Cardiac septum (tissue), 1 donor: Measurements from ENCODE around the gene CHIC2. TPM values are rescaled to one million over a fixed set of nuclear protein-coding genes. Genes with fewer than 3 reads are reported as not detected.
"Not testable (repeated sequence)": the region's sequence is repeated elsewhere in the genome, so short reads cannot be mapped to it uniquely, and the experiment has no call there.

Experiments used
- DNase-seq: peaks from one replicate; pipeline ENCODE4 v3.0.0-alpha.2; 2020; ENCODE audit warnings: low spot score
- intact Hi-C: fragments of 100-400 bp; cut with DNase I; formaldehyde crosslinking; loops from one replicate; pipeline ENCODE4 v1.14.0; 2022
- long read RNA-seq: library from polyadenylated mRNA; unstranded; transcript quantifications from one replicate; pipeline ENCODE4 v2.0.0, GENCODE V29; 2021
- total RNA-seq: library from RNA; stranded (reverse); fragmentation: NEBNext Ultra II Directional; extraction: Animal tissue kit (Norgen Biotek cat#: 25700); gene quantifications from one replicate; pipeline ENCODE4 v1.2.1, GENCODE V29; 2021
- donor health status: DM: no; HTN: no; CAD: no.

The CHIC2 gene
- total RNA-seq, result 12.4 TPM
- long read RNA-seq, transcript CHIC2-201 (6 exons, 1,194 nt), result major isoform, 11 of 16 reads
- long read RNA-seq, partial matches to known transcripts, result 0 of 16 reads
- long read RNA-seq, other reads (novel, unspliced or antisense), result 5 of 16 reads

GRCh38 chr4:54064317-54065111, at the start of gene CHIC2:
TSS of gene CHIC2 (minus strand) at chr4:54064605. CDS start at chr4:54064300, 305 bp downstream.
- peak; percentile 98 for DNase-seq
- intact Hi-C loops, result loop anchor here (2.0 to 10.0 kb wide), 4 partner anchors 18 to 360 kb away; no protein-coding TSS in a partner anchor

GRCh38 chr4:54113206-54113605, 48.8 kb upstream of the CHIC2 start:
- DNase-seq, intact Hi-C loops: not testable (repeated sequence)

- no peak for DNase-seq
- intact Hi-C loops, result no loop called here
These were observed 45.6 kb upstream of the CHIC2 start for GRCh38 chr4:54110019-54110416.

GRCh38 chr4:54109241-54110018, 45.0 kb upstream of the CHIC2 start:
- DNase-seq, result no peak
- intact Hi-C loops, result loop anchor here (10.0 kb wide), 1 partner anchor 105 kb away; no protein-coding TSS in a partner anchor

- no peak for DNase-seq
- intact Hi-C loops, result loop anchor here (10.0 kb wide), 1 partner anchor 107 kb away; no protein-coding TSS in a partner anchor
These were observed 43.7 kb upstream of the CHIC2 start for GRCh38 chr4:54107951-54108748.

GRCh38 chr4:54104907-54105306, 40.5 kb upstream of the CHIC2 start:
- no peak for DNase-seq
- intact Hi-C loops, result loop anchor here (10.0 kb wide), 1 partner anchor 110 kb away; no protein-coding TSS in a partner anchor

GRCh38 chr4:54103190-54103574, 38.8 kb upstream of the CHIC2 start:
- intact Hi-C loops, result loop anchor here (10.0 kb wide), 1 partner anchor 112 kb away; no protein-coding TSS in a partner anchor

GRCh38 chr4:54102531-54103106, 38.2 kb upstream of the CHIC2 start:
- intact Hi-C loops, result loop anchor here (10.0 kb wide), 1 partner anchor 112 kb away; no protein-coding TSS in a partner anchor
- no peak for DNase-seq

More at GRCh38 chr4:54103190-54103574, 38.8 kb upstream of the CHIC2 start:
- no peak for DNase-seq

- DNase-seq, result no peak
- intact Hi-C loops, result loop anchor here (10.0 kb wide), 1 partner anchor 113 kb away; no protein-coding TSS in a partner anchor
These were observed 37.0 kb upstream of the CHIC2 start for GRCh38 chr4:54101190-54102041.

- intact Hi-C loops, result loop anchor here (10.0 kb wide), 1 partner anchor 114 kb away; no protein-coding TSS in a partner anchor
- DNase-seq, result no peak
These were observed 36.3 kb upstream of the CHIC2 start for GRCh38 chr4:54100595-54101189.

- intact Hi-C loops, result loop anchor here (10.0 kb wide), 1 partner anchor 115 kb away; no protein-coding TSS in a partner anchor
- DNase-seq, result no peak
These were observed 35.6 kb upstream of the CHIC2 start, which contains the start of gene GSX2 for GRCh38 chr4:54099748-54100574. TSS of gene GSX2 (plus strand) at chr4:54100163. CDS start at chr4:54100345, 182 bp downstream.

GRCh38 chr4:54099287-54099747, 34.9 kb upstream of the CHIC2 start:
- no peak for DNase-seq
- intact Hi-C loops, result no loop called here

- intact Hi-C loops, result no loop called here
- no peak for DNase-seq
These were observed 34.0 kb upstream of the CHIC2 start for GRCh38 chr4:54098375-54098774.

GRCh38 chr4:54097152-54097551, 32.7 kb upstream of the CHIC2 start:
- DNase-seq, result no peak
- intact Hi-C loops, result no loop called here

GRCh38 chr4:54096295-54096962, 32.0 kb upstream of the CHIC2 start:
- intact Hi-C loops, result no loop called here
- DNase-seq, result no peak
